ENCODE data around the gene GABRB1.

GABRB1 gene

GRCh38 chr4:47444031-47444430 is 412.7 kb downstream of the GABRB1 start:
- H3K4me1 ChIP-seq (ENCODE audit: insufficient read depth, low read length, severe bottlenecking) = no peaks in the 10 kb centered on the region
- H2AFZ ChIP-seq (ENCODE audit: low read length) = no peak overlapping the region
- H3K9me3 ChIP-seq (ENCODE audit: low read length) = no peaks in the 10 kb centered on the region
- H3F3A ChIP-seq (ENCODE audit: insufficient read depth, low read length) = no peaks in the 10 kb centered on the region
- no peak overlapping the region for H3K4me2 ChIP-seq (ENCODE audit: low read length)
- no peak overlapping the region for H3K4me3 ChIP-seq (ENCODE audit: low read depth, low read length, poor library complexity, severe bottlenecking)
- H3K27ac ChIP-seq (ENCODE audit: low read depth, low read length, poor library complexity, severe bottlenecking) = no peak overlapping the region
- no peaks in the 10 kb centered on the region for H3K9me2 ChIP-seq (ENCODE audit: low read depth, low read length)
- H3K79me2 ChIP-seq (ENCODE audit: insufficient read depth, low read length) = no peaks in the 10 kb centered on the region
- H3K36me3 ChIP-seq (ENCODE audit: insufficient read depth, low read length) = no peaks in the 10 kb centered on the region
- H4K20me1 ChIP-seq (ENCODE audit: insufficient read depth, low read length) = no peaks in the 10 kb centered on the region
- H3K27me3 ChIP-seq (ENCODE audit: insufficient read depth, low read length) = no peaks in the 10 kb centered on the region
- no peak for TF ChIP-seq CTCF (IDR thresholded peaks at IDR 0.05; ENCODE audit: low read length)
- no peak for TF ChIP-seq EZH2 (IDR thresholded peaks at IDR 0.05; ENCODE audit: borderline replicate concordance, low read length)
- no peak overlapping the region for H3K9ac ChIP-seq (ENCODE audit: low read length)

- H3K36me3 ChIP-seq (ENCODE audit: insufficient read depth, low read length) = peaks cover 47% of the 10 kb centered on the region
- no peaks in the 10 kb centered on the region for H3K4me1 ChIP-seq (ENCODE audit: insufficient read depth, low read length, severe bottlenecking)
- H3K9me3 ChIP-seq (ENCODE audit: low read length) = no peaks in the 10 kb centered on the region
- no peaks in the 10 kb centered on the region for H3F3A ChIP-seq (ENCODE audit: insufficient read depth, low read length)
- no peak overlapping the region for H3K9ac ChIP-seq (ENCODE audit: low read length)
- no peaks in the 10 kb centered on the region for H3K27me3 ChIP-seq (ENCODE audit: insufficient read depth, low read length)
- no peaks in the 10 kb centered on the region for H3K79me2 ChIP-seq (ENCODE audit: insufficient read depth, low read length)
- H3K4me3 ChIP-seq (ENCODE audit: low read depth, low read length, poor library complexity, severe bottlenecking) = no peak overlapping the region
- no peak overlapping the region for H2AFZ ChIP-seq (ENCODE audit: low read length)
- no peak overlapping the region for H3K4me2 ChIP-seq (ENCODE audit: low read length)
- H3K27ac ChIP-seq (ENCODE audit: low read depth, low read length, poor library complexity, severe bottlenecking) = no peak overlapping the region
- no peak for TF ChIP-seq EZH2 (IDR thresholded peaks at IDR 0.05; ENCODE audit: borderline replicate concordance, low read length)
- no peak for TF ChIP-seq CTCF (IDR thresholded peaks at IDR 0.05; ENCODE audit: low read length)
- H3K9me2 ChIP-seq (ENCODE audit: low read depth, low read length) = no peaks in the 10 kb centered on the region
- H4K20me1 ChIP-seq (ENCODE audit: insufficient read depth, low read length) = no peaks in the 10 kb centered on the region
Observed at GRCh38 chr4:47451657-47452056, 420.3 kb downstream of the GABRB1 start.

- Histone ChIP-seq H3K4me2 (ENCODE audit: low read length) (peak overlapping the region; percentile 79), H3K9ac (ENCODE audit: low read length) (peak overlapping the region; percentile 68), H3K4me3 (ENCODE audit: low read depth, low read length, poor library complexity, severe bottlenecking) (peak overlapping the region; percentile 74), H3K79me2 (ENCODE audit: insufficient read depth, low read length) (no peaks in the 10 kb centered on the region), H3K27ac (ENCODE audit: low read depth, low read length, poor library complexity, severe bottlenecking) (peak overlapping the region; percentile 28), H3K9me2 (ENCODE audit: low read depth, low read length) (no peaks in the 10 kb centered on the region), H3K9me3 (ENCODE audit: low read length) (no peaks in the 10 kb centered on the region), H3F3A (ENCODE audit: insufficient read depth, low read length) (no peaks in the 10 kb centered on the region), H4K20me1 (ENCODE audit: insufficient read depth, low read length) (no peaks in the 10 kb centered on the region), H3K4me1 (ENCODE audit: insufficient read depth, low read length, severe bottlenecking) (peaks cover 35% of the 10 kb centered on the region), H3K27me3 (ENCODE audit: insufficient read depth, low read length) (no peaks in the 10 kb centered on the region), H2AFZ (ENCODE audit: low read length) (peak overlapping the region; percentile 24; the same call in 1 of the 2 replicates), H3K36me3 (ENCODE audit: insufficient read depth, low read length) (peaks cover 20% of the 10 kb centered on the region; the same call in 1 of the 2 replicates)
- TF ChIP-seq CTCF (IDR thresholded peaks at IDR 0.05; ENCODE audit: low read length) (no peak), EZH2 (IDR thresholded peaks at IDR 0.05; ENCODE audit: borderline replicate concordance, low read length) (no peak)
Observed at GRCh38 chr4:47462799-47463234, 431.4 kb downstream of the GABRB1 start.
